Small intestine (tissue), 7 donors: ENCODE data around the gene LRP1. TPM values are rescaled to one million over a fixed set of nuclear protein-coding genes. Genes with fewer than 3 reads are reported as not detected.

Source experiments
- DNase-seq, 2 donors: peaks; one replicate each; pipeline versions ENCODE4 v3.0.0 to v3.0.0-alpha.2; 2013
- FAIRE-seq: peaks from 2 replicates; lab custom pipeline; 2012; peaks lifted over from hg19 to GRCh38; lab: Jason Lieb, UNC
- H3K27ac ChIP-seq, 3 donors: one replicate each; pipeline ENCODE4 v1.5.1; 2013; ENCODE audit warnings: low read length in 2 of 3, mild to moderate bottlenecking in 2 of 3, control low read depth in 1 of 3, inconsistent platforms in 1 of 3, low read depth in 1 of 3, moderate library complexity in 1 of 3
- H3K27me3 ChIP-seq, 3 donors: one replicate each; pipeline ENCODE4 v1.6.1; 2013; ENCODE audit warnings: low read length in 3 of 3, inconsistent platforms in 1 of 3; ENCODE audit not compliant: control insufficient read depth in 3 of 3, insufficient read depth in 3 of 3
- H3K36me3 ChIP-seq, 3 donors: one replicate each; pipeline ENCODE4 v1.6.1; 2013; ENCODE audit warnings: low read length in 3 of 3, inconsistent platforms in 1 of 3, low read depth in 1 of 3, mild to moderate bottlenecking in 1 of 3, moderate library complexity in 1 of 3; ENCODE audit not compliant: control insufficient read depth in 3 of 3, insufficient read depth in 2 of 3
- H3K4me1 ChIP-seq, 3 donors: one replicate each; pipeline ENCODE4 v1.6.1; 2013; ENCODE audit warnings: low read length in 2 of 3, inconsistent platforms in 1 of 3, low read depth in 1 of 3, mild to moderate bottlenecking in 1 of 3, moderate library complexity in 1 of 3; ENCODE audit not compliant: control insufficient read depth in 3 of 3, insufficient read depth in 2 of 3
- H3K4me3 ChIP-seq, 3 donors: one replicate each; pipeline ENCODE4 v1.5.1; 2013; ENCODE audit warnings: low read length in 3 of 3, control low read depth in 1 of 3, inconsistent platforms in 1 of 3, low read depth in 1 of 3, mild to moderate bottlenecking in 1 of 3, moderate library complexity in 1 of 3
- H3K9me3 ChIP-seq, 2 donors: one replicate each; pipeline ENCODE4 v1.6.1; 2013; ENCODE audit warnings: low read depth in 1 of 2, low read length in 1 of 2; ENCODE audit not compliant: control insufficient read depth in 2 of 2, insufficient read depth in 1 of 2
- WGBS, 3 donors: extraction: QIAGEN DNeasy Blood & Tissue Kit; methylation state at CpG; one replicate each; pipeline ENCODE4 v1.1.7; 2013; 5-methylcytosine and 5-hydroxymethylcytosine counted together
- polyA plus RNA-seq, 4 donors: library from polyadenylated mRNA; stranded (reverse) in 3 of 4; unstranded in 1 of 4; fragments of 200-250 nt in 3 of 4; fragments of 120-200 nt in 1 of 4; gene quantifications; one replicate each; pipeline versions ENCODE4 v1.2.1 to v1.2.3, GENCODE V29; 2013
- donor health status: healthy with polysubstance abuse.
- donor health status: control.
- donor health status: control.
- donor health status: Bipolar disorder and iron deficiency.
- donor health status: healthy.

LRP1 gene
- polyA plus RNA-seq, 4 donors, result 24.3 to 55.3 (median 41.6) TPM

DNA sequence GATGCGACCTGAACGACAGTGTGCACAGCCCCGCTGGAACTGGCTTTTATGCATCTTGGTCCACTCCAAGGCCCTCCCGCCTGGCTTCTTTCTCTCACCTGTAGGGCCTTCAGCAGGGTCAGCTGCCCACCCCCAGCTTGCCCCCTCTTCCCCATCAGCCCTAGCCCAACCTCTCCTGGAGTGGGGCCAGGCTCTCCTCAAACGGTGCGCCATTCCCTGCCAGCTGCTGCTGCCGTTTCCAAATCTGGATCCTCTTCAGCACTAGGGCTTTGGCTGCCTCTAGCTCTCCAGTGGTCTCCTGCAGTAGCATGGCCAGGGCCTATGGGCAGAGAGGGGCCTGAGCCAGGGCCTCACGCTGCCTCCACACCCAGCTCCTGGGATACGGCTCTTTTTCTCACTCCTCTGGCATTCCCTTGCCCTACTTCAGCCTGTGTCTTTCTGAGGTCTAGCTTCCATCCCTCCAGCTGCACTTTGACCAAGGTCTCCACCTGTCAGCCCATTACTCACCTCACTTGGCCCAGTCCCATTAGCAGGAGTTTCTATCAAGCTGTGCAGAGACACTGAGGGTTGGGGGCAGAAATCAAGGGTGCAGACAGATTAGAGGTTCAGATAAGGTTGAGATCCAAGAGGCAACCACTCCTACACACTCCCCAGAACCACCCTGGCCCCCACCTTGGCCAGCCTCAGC is 22.1 kb upstream of the LRP1 start:
- H3K4me3 ChIP-seq, result no peak overlapping the region
- peaks cover 0 to 33% (median 8%) of the 10 kb centered on the region in 3 donors for H3K4me1 ChIP-seq
- H3K27ac ChIP-seq, result no peak overlapping the region
- DNase-seq, result peak in 1 of 2 donors; percentile 63
- no peak for FAIRE-seq
- 70 to 81% (median 75%) methylated on average over 9 of the region's 9 CpGs for WGBS, 3 donors
- H3K36me3 ChIP-seq, result peaks cover 9 to 67% (median 21%) of the 10 kb centered on the region in 3 donors
- H3K9me3 ChIP-seq, result no peaks in the 10 kb centered on the region
- H3K27me3 ChIP-seq, result no peaks in the 10 kb centered on the region

GRCh38 chr12:57107456-57108155 is 20.7 kb upstream of the LRP1 start:
- Histone ChIP-seq H3K4me1 (peaks cover 0 to 28% (median 5%) of the 10 kb centered on the region in 3 donors), H3K36me3 (peaks cover 9 to 53% (median 21%) of the 10 kb centered on the region in 3 donors), H3K4me3 (no peak overlapping the region), H3K27me3 (no peaks in the 10 kb centered on the region), H3K27ac (peak overlapping the region in 1 of 3 donors; percentile 43), H3K9me3 (no peaks in the 10 kb centered on the region)
- DNase-seq (no peak), FAIRE-seq (no peak)
- 65 to 72% (median 66%) methylated on average over 7 of the region's 7 CpGs for WGBS, 3 donors

- H3K4me1 ChIP-seq, result peaks cover 0 to 30% (median 4%) of the 10 kb centered on the region in 3 donors
- no peak for FAIRE-seq
- peaks cover 5 to 38% (median 15%) of the 10 kb centered on the region in 3 donors for H3K36me3 ChIP-seq
- peak overlapping the region; percentile 89 to 99 (median 93) for H3K27ac ChIP-seq
- no peak for DNase-seq
- WGBS, 3 donors, result 50 to 58% (median 54%) methylated on average over 7 of the region's 7 CpGs
- no peaks in the 10 kb centered on the region for H3K27me3 ChIP-seq
- peak overlapping the region; percentile 64 to 82 (median 77) for H3K4me3 ChIP-seq
- H3K9me3 ChIP-seq, result no peaks in the 10 kb centered on the region
Measured at GRCh38 chr12:57109207-57110103, 18.8 kb upstream of the LRP1 start.

GRCh38 chr12:57110104-57111030 is 17.9 kb upstream of the LRP1 start:
- Histone ChIP-seq H3K27me3 (no peaks in the 10 kb centered on the region), H3K4me1 (peaks cover 0 to 30% (median 4%) of the 10 kb centered on the region in 3 donors), H3K27ac (peak overlapping the region; percentile 89 to 99 (median 93)), H3K36me3 (peaks cover 5 to 29% (median 7%) of the 10 kb centered on the region in 3 donors), H3K9me3 (no peaks in the 10 kb centered on the region), H3K4me3 (peak overlapping the region; percentile 64 to 82 (median 77))
- FAIRE-seq (no peak), DNase-seq (peak; percentile 50 to 75)
- 3 to 4% (median 3%) methylated on average over 28 of the region's 28 CpGs for WGBS, 3 donors

DNA sequence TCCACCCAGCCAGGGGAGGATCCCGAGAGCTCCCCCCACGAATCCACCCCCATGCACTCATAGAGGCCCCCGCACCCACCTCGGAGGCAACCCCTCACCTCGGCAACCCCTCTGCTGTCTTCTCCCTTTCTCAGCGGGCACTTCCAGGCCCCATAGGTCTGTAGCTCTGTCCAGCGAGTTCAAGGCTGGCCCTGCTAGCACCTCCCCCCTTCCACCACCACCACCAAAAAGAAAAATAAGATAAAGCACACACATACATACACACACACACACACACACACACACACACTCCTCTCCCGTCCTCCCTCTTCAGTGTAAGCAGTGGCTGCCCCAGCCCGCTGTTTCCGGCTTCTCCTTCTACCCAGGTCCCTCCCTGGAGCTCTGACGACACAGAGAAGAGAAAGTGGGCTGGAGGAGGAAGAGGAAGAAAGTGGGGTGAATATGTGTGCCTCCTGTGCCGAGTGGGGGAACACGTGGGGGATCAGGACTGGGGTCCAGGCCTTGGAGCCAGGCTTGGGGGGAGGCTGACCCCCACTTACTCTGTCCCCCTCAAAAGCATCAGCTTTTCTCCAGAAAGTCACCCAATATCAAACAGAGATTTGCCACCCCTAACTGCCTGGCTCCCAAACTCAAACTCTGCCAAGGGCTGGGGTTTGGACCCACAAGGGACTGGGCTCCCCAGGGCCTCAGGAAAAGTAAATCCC is 17.1 kb upstream of the LRP1 start, which contains the start of gene STAT6:
Gene STAT6, minus strand, starts transcription at position 332 of the 704 bp plus-strand sequence. CDS start 3,084 bp downstream, outside the sequence.
- peak; percentile 94 to 95 for DNase-seq
- H3K27ac ChIP-seq, result peak within 1 kb of the TSS; percentile 89 to 99 (median 93)
- no peak for FAIRE-seq
- H3K4me3 ChIP-seq, result peak within 1 kb of the TSS; percentile 64 to 82 (median 77)
- WGBS, 3 donors, result 0 to 3% (median 2%) methylated on average over 11 to 13 of the region's 13 CpGs
- H3K9me3 ChIP-seq, result no peaks in the 10 kb centered on the region
- peaks cover 0 to 30% (median 4%) of the 10 kb centered on the region in 3 donors for H3K4me1 ChIP-seq
- H3K36me3 ChIP-seq, result peaks cover 0 to 21% (median under 1%) of the 10 kb centered on the region in 3 donors
- H3K27me3 ChIP-seq, result no peaks in the 10 kb centered on the region

DNA sequence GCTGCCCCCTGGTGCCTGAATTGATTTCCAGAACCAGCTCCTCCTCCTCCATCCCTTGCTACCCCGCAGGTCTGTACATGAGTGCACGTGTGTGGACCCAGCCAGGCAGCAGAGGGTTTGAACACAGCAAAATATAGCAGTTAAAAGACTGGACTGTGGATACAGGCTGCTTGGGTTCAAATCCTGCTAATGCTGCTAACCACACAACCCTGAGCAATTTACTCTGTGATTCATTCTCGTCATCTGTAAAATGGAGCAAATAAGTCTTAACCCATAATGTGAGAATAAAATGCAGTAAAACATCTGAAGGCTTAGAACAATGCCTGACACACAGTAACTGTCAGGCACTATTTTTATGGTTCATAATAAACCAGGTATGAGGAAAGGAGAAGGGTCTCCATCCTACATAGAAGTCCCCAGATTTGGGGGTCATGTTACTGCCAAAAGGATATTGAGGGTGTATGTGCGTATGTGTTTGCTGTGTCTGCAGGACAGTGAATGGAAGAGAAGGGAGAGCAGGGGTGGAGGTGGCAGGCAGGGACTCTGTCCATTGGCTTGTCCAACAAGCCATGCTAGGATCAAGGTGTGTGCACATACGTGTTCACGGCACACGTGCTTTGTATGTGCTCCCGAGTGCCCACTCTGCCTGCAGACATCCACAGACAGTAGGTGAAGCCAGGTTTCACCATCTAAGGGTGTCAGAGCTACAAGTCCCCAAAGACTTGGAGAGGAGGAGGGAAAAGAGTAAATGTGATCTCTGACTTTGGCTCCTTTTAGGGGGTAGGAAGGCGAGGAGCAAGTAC is 15.6 kb upstream of the LRP1 start:
- Histone ChIP-seq H3K27me3 (no peaks in the 10 kb centered on the region), H3K4me1 (peaks cover 0 to 28% (median 4%) of the 10 kb centered on the region in 3 donors), H3K36me3 (peaks cover 0 to 8% (median 0%) of the 10 kb centered on the region in 3 donors), H3K27ac (peak overlapping the region; percentile 89 to 99 (median 93)), H3K4me3 (peak overlapping the region in 1 of 3 donors; percentile 64), H3K9me3 (no peaks in the 10 kb centered on the region)
- no peak for FAIRE-seq
- DNase-seq, result no peak
- WGBS, 3 donors, result 64 to 66% (median 66%) methylated on average over 9 of the region's 9 CpGs
